Suprapubic skin (tissue), 4 donors: ENCODE data around the gene GRID2.

ENCODE experiments used
- EP300 ChIP-seq: sonication (generic); formaldehyde crosslinking; IDR thresholded peaks from one replicate; pipeline ENCODE4 v1.6.1; 2017; ENCODE audit warnings: antibody characterized with exemption
- POLR2A ChIP-seq, 2 donors: fragments of 450-650 bp; IDR thresholded peaks; one replicate each; pipeline ENCODE4 v1.6.1; 2017; ENCODE audit warnings: antibody characterized with exemption in 2 of 2, mild to moderate bottlenecking in 2 of 2, moderate library complexity in 2 of 2
- POLR2AphosphoS5 ChIP-seq, 3 donors: sonication (generic); formaldehyde crosslinking; IDR thresholded peaks; one replicate each; pipeline ENCODE4 v1.6.1; 2017; ENCODE audit warnings: antibody characterized with exemption in 3 of 3
- TF ChIP-seq, protein P1 (sequence below), 2 donors: fragments of 200-600 bp in 1 of 2; fragments of 450-650 bp in 1 of 2; sonication (generic) in 1 of 2; IDR thresholded peaks; one replicate each; pipeline ENCODE4 v1.5.1; 2016 to 2019; ENCODE audit warnings: antibody characterized with exemption in 2 of 2, mild to moderate bottlenecking in 1 of 2, moderate library complexity in 1 of 2

GRCh38 chr4:93687304-93687703, 1383.5 kb downstream of the GRID2 start:
- TF ChIP-seq POLR2A (IDR thresholded peaks at IDR 0.05) (no peak), EP300 (no peak), POLR2AphosphoS5 (IDR thresholded peaks at IDR 0.05) (no peak)
- TF ChIP-seq, protein P1, sequence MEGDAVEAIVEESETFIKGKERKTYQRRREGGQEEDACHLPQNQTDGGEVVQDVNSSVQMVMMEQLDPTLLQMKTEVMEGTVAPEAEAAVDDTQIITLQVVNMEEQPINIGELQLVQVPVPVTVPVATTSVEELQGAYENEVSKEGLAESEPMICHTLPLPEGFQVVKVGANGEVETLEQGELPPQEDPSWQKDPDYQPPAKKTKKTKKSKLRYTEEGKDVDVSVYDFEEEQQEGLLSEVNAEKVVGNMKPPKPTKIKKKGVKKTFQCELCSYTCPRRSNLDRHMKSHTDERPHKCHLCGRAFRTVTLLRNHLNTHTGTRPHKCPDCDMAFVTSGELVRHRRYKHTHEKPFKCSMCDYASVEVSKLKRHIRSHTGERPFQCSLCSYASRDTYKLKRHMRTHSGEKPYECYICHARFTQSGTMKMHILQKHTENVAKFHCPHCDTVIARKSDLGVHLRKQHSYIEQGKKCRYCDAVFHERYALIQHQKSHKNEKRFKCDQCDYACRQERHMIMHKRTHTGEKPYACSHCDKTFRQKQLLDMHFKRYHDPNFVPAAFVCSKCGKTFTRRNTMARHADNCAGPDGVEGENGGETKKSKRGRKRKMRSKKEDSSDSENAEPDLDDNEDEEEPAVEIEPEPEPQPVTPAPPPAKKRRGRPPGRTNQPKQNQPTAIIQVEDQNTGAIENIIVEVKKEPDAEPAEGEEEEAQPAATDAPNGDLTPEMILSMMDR (IDR thresholded peaks at IDR 0.05), result no peak
